Stimulated activated naive B cell treated with anti-CD40 and anti-IgM and Interleukin-4, amounts not matched to agents 10 μg/mL and 1 μg/mL and 100 μg/mL, for 72 hours (primary cell): Measurements from ENCODE around the gene DAZAP1.

Experiments
- ATAC-seq, 2 donors: fragments of 150-1000 bp; cut with Tn5 transposase; replicated peaks; 2 replicates each; pipeline ENCODE4 v1.10.0; 2021; ENCODE audit warnings: moderate library complexity in 1 of 2
- DNase-seq: peaks from one replicate; pipeline ENCODE4 v3.0.0; 2021
- H3K27ac Mint-ChIP-seq: one replicate; pipeline ENCODE4 v1.8.0; 2022; ENCODE audit warnings: mild to moderate bottlenecking, mixed read lengths
- H3K27me3 Mint-ChIP-seq, 2 donors: one replicate each; pipeline ENCODE4 v1.8.0; 2022; ENCODE audit warnings: mixed read lengths in 2 of 2
- H3K36me3 Mint-ChIP-seq, 2 donors: one replicate each; pipeline ENCODE4 v1.8.0; 2022; ENCODE audit warnings: mixed read lengths in 2 of 2, mild to moderate bottlenecking in 1 of 2
- H3K4me1 Mint-ChIP-seq, 2 donors: one replicate each; pipeline ENCODE4 v1.8.0; 2022; ENCODE audit warnings: mixed read lengths in 2 of 2, mild to moderate bottlenecking in 1 of 2
- H3K4me3 Mint-ChIP-seq, 2 donors: one replicate each; pipeline ENCODE4 v1.8.0; 2022; ENCODE audit warnings: mild to moderate bottlenecking in 2 of 2, mixed read lengths in 2 of 2, moderate library complexity in 1 of 2
- H3K9me3 Mint-ChIP-seq, 2 donors: one replicate each; pipeline ENCODE4 v1.8.0; 2022; ENCODE audit warnings: mixed read lengths in 2 of 2, mild to moderate bottlenecking in 1 of 2

Gene DAZAP1

GRCh38 chr19:1428738-1429391 lies 21.5 kb downstream of the DAZAP1 start:
- H3K4me3 Mint-ChIP-seq, result no peak overlapping the region
- no peak for DNase-seq
- peaks cover 31 to 33% of the 10 kb centered on the region in 2 donors for H3K36me3 Mint-ChIP-seq
- H3K27ac Mint-ChIP-seq, result no peak overlapping the region
- H3K4me1 Mint-ChIP-seq, result peaks cover 4 to 13% of the 10 kb centered on the region in 2 donors
- no peaks in the 10 kb centered on the region for H3K9me3 Mint-ChIP-seq
- H3K27me3 Mint-ChIP-seq, result no peaks in the 10 kb centered on the region
- no peak for ATAC-seq

DNA sequence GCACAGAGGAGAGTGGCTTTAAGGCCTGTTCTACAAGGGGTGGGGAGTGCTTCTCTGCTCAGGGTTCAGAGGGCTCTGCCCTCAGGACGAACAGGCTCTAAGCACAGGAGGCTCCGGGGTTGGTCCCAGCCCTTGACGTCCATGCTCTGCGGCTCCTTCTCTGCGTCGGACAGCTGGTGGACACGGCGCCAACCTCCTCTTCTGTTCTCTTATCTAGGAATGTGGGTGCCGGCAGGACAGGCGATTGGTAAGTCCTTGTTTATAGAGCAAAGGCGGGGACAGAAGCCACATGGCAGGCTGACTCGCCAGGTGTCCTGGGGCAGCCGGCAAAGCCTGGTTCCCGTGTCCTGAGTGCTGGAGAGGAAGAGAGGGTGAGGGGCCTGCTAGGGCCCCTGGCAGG lies 22.4 kb downstream of the DAZAP1 start:
- ATAC-seq (no peak), DNase-seq (no peak)
- Mint-ChIP-seq H3K36me3 (peaks cover 24 to 25% of the 10 kb centered on the region in 2 donors), H3K27me3 (no peaks in the 10 kb centered on the region), H3K4me3 (no peak overlapping the region), H3K9me3 (no peaks in the 10 kb centered on the region), H3K4me1 (peaks cover 4 to 9% of the 10 kb centered on the region in 2 donors), H3K27ac (peak overlapping the region; percentile 69)

GRCh38 chr19:1430246-1430645 lies 22.9 kb downstream of the DAZAP1 start:
- H3K27me3 Mint-ChIP-seq, result no peaks in the 10 kb centered on the region
- H3K9me3 Mint-ChIP-seq, result no peaks in the 10 kb centered on the region
- peaks cover 21 to 22% of the 10 kb centered on the region in 2 donors for H3K36me3 Mint-ChIP-seq
- H3K4me1 Mint-ChIP-seq, result peaks cover 2 to 5% of the 10 kb centered on the region in 2 donors
- DNase-seq (no peak), ATAC-seq (no peak)
- no peak overlapping the region for H3K27ac Mint-ChIP-seq
- H3K4me3 Mint-ChIP-seq, result no peak overlapping the region

- H3K4me3 Mint-ChIP-seq, result peak overlapping the region in 1 of 2 donors; percentile 22
Measured at GRCh38 chr19:1431759-1432506, 24.5 kb downstream of the DAZAP1 start.

GRCh38 chr19:1432507-1432887 lies 25.1 kb downstream of the DAZAP1 start:
- no peak overlapping the region for H3K4me3 Mint-ChIP-seq
- peaks cover 0 to 5% of the 10 kb centered on the region in 2 donors for H3K4me1 Mint-ChIP-seq
- no peaks in the 10 kb centered on the region for H3K27me3 Mint-ChIP-seq
- H3K27ac Mint-ChIP-seq, result peak overlapping the region; percentile 25
- peaks cover 22 to 27% of the 10 kb centered on the region in 2 donors for H3K36me3 Mint-ChIP-seq
- no peaks in the 10 kb centered on the region for H3K9me3 Mint-ChIP-seq
- DNase-seq (no peak), ATAC-seq (no peak)

More at GRCh38 chr19:1431759-1432506, 24.5 kb downstream of the DAZAP1 start:
- H3K27ac Mint-ChIP-seq, result peak overlapping the region; percentile 63
- DNase-seq (no peak), ATAC-seq (no peak)
- H3K9me3 Mint-ChIP-seq, result no peaks in the 10 kb centered on the region
- H3K36me3 Mint-ChIP-seq, result peaks cover 22 to 27% of the 10 kb centered on the region in 2 donors
- no peaks in the 10 kb centered on the region for H3K27me3 Mint-ChIP-seq
- peaks cover 0 to 5% of the 10 kb centered on the region in 2 donors for H3K4me1 Mint-ChIP-seq

DNA sequence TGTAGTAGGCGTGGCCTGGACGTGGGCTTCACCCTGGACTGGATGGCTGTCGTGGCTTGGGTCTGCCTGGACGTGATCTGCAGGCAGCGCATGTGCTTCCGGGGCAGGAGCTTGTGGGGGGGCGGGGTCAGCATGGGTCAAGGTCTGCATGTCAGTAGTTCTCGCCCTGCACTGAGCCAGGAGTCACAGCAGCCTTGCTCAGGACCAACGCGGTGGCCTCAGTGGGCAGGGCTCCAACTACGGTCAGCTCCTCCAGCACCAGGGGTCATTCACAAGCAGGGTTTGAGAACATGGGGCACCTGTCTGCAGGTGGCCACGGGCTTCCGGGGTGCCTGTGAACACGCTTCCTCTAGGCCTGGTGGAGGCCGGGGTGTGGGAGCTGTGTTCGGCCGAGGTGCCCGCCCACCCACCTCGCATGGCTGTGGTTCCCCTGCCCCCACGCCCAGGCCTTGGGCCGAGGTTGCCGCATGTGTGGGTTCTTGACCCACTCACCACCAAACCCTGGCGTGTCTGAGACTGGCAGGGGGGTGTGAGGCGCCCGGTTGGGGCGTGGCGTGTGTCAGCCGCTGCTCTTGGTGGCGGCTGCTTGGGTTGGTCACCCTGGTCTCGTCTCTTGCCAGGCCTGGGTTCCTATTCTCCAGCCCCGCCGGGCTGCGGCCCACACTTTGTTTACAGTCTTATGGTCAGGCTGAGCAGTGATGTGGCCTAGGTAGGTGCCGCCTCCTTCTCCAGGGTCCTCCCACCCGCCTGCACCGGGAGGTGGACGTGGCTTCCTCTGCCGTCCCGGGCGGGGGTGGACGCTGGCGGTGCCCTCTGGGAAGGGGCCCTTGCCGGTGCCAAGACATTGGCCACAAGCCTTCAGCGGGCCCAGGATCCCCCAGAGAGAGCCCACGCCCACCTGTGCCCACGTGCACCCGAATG lies 26.0 kb downstream of the DAZAP1 start:
- Mint-ChIP-seq H3K4me1 (peaks cover 5 to 13% of the 10 kb centered on the region in 2 donors), H3K4me3 (no peak overlapping the region), H3K27me3 (no peaks in the 10 kb centered on the region), H3K27ac (no peak overlapping the region), H3K9me3 (no peaks in the 10 kb centered on the region), H3K36me3 (peaks cover 26 to 30% of the 10 kb centered on the region in 2 donors)
- no peak for ATAC-seq
- no peak for DNase-seq

DNA sequence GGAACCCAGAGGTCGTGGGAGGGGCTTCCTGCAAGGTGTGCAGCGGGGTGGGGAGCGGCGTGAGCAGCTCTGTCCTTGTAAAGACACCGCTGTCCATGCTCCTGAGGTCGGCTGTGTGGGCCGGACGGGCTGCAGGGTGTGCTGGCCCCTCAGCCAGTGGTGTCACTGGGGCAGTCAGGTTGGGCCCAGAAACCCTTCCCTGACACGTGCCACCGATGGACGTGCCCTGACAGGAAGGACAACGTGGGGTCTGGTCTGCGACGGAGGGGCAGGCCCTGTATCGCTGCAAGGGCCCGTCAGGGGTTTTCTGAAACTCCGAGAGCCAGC lies 26.6 kb downstream of the DAZAP1 start:
- Mint-ChIP-seq H3K4me3 (no peak overlapping the region), H3K36me3 (peaks cover 31 to 34% of the 10 kb centered on the region in 2 donors), H3K9me3 (no peaks in the 10 kb centered on the region), H3K27me3 (no peaks in the 10 kb centered on the region), H3K27ac (no peak overlapping the region), H3K4me1 (peaks cover 5 to 13% of the 10 kb centered on the region in 2 donors)
- DNase-seq (no peak), ATAC-seq (no peak)

GRCh38 chr19:1434577-1435060 lies 27.2 kb downstream of the DAZAP1 start:
- no peak overlapping the region for H3K27ac Mint-ChIP-seq
- H3K4me1 Mint-ChIP-seq, result peaks cover 7 to 17% of the 10 kb centered on the region in 2 donors
- no peak overlapping the region for H3K4me3 Mint-ChIP-seq
- DNase-seq, result no peak
- peaks cover 37% of the 10 kb centered on the region in 2 donors for H3K36me3 Mint-ChIP-seq
- no peaks in the 10 kb centered on the region for H3K27me3 Mint-ChIP-seq
- no peaks in the 10 kb centered on the region for H3K9me3 Mint-ChIP-seq
- ATAC-seq, result no peak

GRCh38 chr19:1435378-1435989 lies 28.1 kb downstream of the DAZAP1 start:
- H3K4me3 Mint-ChIP-seq, result no peak overlapping the region
- ATAC-seq (no peak), DNase-seq (no peak)
- H3K9me3 Mint-ChIP-seq, result no peaks in the 10 kb centered on the region
- no peaks in the 10 kb centered on the region for H3K27me3 Mint-ChIP-seq
- H3K4me1 Mint-ChIP-seq, result peaks cover 11 to 26% of the 10 kb centered on the region in 2 donors
- H3K27ac Mint-ChIP-seq, result peak overlapping the region; percentile 9
- peaks cover 40% of the 10 kb centered on the region in 2 donors for H3K36me3 Mint-ChIP-seq

- H3K4me1 Mint-ChIP-seq, result peaks cover 22 to 43% of the 10 kb centered on the region in 2 donors
- ATAC-seq (no peak), DNase-seq (no peak)
- no peaks in the 10 kb centered on the region for H3K9me3 Mint-ChIP-seq
- H3K36me3 Mint-ChIP-seq, result peaks cover 50 to 52% of the 10 kb centered on the region in 2 donors
- no peaks in the 10 kb centered on the region for H3K27me3 Mint-ChIP-seq
- H3K27ac Mint-ChIP-seq, result peak overlapping the region; percentile 100
- no peak overlapping the region for H3K4me3 Mint-ChIP-seq
Measured at GRCh38 chr19:1437609-1438008, 30.2 kb downstream of the DAZAP1 start.

DNA sequence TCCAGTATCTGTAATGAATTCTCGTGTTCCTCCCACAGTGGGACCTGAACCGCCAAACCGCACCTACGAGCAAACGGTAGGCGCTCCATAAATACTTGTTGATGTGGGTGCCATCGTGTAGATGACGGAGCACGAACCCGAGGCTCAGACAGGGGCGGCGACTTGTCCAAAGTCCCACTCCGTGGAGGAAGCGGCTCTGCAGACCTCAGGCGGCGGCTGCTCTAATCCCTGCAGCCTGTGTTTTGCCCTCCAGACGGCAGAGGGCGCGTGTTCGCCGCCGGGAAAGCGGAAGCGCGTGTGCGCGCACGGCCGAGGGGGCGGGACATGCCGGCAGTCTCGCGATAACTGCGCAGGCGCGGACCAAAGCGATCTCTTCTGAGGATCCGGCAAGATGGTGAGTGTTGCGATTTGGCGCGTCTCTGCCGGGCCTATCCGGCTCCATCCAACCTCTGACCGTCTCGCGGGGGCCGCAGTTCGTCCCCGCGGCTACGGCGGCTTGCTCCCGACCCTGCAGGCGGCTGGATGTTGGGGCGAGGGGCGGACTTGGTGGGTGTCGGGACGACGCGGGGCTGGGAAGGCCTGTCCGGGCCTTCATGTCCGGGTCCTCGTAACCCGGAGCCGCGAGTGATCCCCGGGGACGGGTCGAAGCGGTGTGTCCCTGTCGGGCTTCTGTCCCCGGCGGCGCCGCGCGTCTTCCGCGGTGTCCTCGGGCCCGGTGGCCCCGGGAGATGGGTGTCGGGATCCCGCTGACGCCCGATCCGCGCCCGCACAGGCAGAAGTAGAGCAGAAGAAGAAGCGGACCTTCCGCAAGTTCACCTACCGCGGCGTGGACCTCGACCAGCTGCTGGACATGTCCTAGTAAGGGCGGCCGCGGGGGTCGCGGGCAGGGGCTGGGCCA lies 30.9 kb downstream of the DAZAP1 start, which contains the start of gene RPS15:
TSS of gene RPS15 (plus strand) at position 362 of the 898 bp plus-strand sequence. CDS start at position 392, 30 bp downstream.
- DNase-seq (peak; percentile 92), ATAC-seq (peak; percentile 84 to 92)
- Mint-ChIP-seq H3K27ac (peak within 1 kb of the TSS; percentile 100), H3K36me3 (peaks cover 54% of the 10 kb centered on the region in 2 donors), H3K4me3 (peak within 1 kb of the TSS; percentile 97 to 100), H3K9me3 (no peaks in the 10 kb centered on the region), H3K27me3 (no peaks in the 10 kb centered on the region), H3K4me1 (peaks cover 25 to 47% of the 10 kb centered on the region in 2 donors)

- Mint-ChIP-seq H3K4me1 (peaks cover 25 to 43% of the 10 kb centered on the region in 2 donors), H3K27me3 (no peaks in the 10 kb centered on the region), H3K27ac (peak overlapping the region; percentile 100), H3K9me3 (no peaks in the 10 kb centered on the region), H3K4me3 (peak overlapping the region; percentile 97 to 100), H3K36me3 (peaks cover 50 to 54% of the 10 kb centered on the region in 2 donors)
- ATAC-seq, result peak; percentile 1 to 5
- no peak for DNase-seq
Measured at GRCh38 chr19:1438933-1439354, 31.6 kb downstream of the DAZAP1 start.
